ENCODE data around the gene CEND1.

CEND1 gene

DNA sequence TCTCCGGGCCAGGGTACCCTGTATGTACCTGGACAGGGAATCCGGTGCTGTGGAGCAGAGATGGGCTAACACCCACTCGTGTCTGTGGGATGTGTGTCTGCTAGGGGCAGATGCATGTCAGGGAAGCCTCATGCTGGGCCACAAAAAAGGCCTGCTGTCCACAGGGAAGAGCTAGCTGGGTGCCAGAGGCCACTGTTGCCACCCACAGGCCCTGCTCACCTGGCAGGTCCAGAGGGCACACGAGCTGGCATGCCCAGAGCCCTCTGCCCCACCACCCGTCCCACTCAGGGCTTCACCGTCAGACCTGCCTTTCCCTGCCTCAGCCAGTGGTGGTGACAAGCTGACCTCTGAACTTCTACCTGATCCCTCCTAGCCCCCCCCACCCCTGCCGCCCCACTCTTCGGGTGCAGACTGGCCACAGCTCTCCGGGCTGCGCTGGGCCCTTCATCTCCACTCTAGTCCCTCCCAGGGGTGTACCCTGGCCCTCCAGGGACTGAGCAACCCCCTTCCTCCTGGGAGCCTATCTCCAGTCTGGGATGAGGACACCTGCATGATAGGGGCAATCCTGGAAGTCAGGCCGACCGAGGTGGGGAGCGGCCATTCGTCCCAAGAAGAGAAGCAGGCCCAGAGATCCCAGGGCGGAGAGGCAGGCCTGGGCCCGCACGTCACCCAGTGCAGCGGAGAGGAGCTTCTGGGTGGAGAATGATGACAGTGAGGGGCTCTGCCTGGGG, 6.8 kb upstream of the CEND1 start:
- no peak for TF ChIP-seq CTCF (IDR thresholded peaks at IDR 0.05; ENCODE audit: insufficient read depth, missing control alignments)
- no peak for FAIRE-seq

DNA sequence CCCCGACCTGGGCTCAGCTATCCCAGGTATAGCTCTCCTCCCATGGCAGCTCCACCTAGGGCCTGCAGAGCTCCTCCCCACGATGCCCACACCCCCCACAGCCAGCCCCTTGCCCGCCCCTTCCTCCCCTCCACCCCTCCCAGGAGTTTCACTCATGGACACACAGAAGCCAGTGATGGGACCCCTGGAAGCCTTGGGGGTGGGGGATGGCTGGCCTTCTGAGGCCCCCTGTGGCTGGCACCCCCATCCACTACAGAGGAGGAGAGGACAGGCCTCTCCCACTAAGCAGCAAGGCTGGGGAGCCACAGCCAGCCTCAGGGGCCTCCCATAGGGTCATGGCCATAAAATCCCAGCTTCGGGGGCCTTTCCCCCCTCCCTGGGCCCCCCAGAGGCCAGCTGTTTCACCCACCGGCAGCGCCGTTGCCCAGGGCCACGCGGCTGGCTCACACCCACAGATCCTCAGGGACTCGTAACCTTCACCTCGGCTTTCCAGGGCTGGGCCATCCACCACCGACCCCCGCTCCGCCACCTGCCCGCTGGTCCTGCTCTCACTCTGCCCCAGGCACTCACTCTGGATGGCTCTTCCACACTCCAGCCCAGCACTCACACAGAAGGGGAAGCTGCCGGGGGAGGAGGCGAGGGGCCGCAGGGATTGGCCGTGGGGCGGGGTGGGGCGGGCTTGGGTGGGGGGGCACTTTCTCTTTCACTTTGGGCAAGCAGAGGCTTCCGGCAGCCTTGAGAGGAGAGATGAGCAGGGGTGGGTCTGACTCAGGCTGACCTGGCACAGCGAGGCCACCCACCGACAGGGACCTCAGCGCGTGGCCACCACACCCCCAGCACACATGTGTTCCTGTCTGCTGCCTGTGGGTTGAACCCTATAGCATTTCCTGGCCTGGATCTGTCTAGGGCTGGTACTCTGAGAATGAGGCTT, 6.0 kb upstream of the CEND1 start:
- no peak for DNase-seq (ENCODE audit: insufficient read length, low spot score)
- no peak for FAIRE-seq
- no peak for TF ChIP-seq CTCF (IDR thresholded peaks at IDR 0.05; ENCODE audit: insufficient read depth, missing control alignments)

More for the DNA sequence above, 6.8 kb upstream of the CEND1 start:
- no peak for DNase-seq (ENCODE audit: insufficient read length, low spot score)

- no peak for TF ChIP-seq CTCF (IDR thresholded peaks at IDR 0.05; ENCODE audit: insufficient read depth, missing control alignments)
- FAIRE-seq (no peak), DNase-seq (ENCODE audit: insufficient read length, low spot score) (no peak)
Observed at GRCh38 chr11:794766-795633, 5.1 kb upstream of the CEND1 start.

GRCh38 chr11:794013-794765, 4.3 kb upstream of the CEND1 start:
- FAIRE-seq (no peak), DNase-seq (ENCODE audit: insufficient read length, low spot score) (peak; percentile 49)
- no peak for TF ChIP-seq CTCF (IDR thresholded peaks at IDR 0.05; ENCODE audit: insufficient read depth, missing control alignments)

- FAIRE-seq (no peak), DNase-seq (ENCODE audit: insufficient read length, low spot score) (no peak)
- TF ChIP-seq CTCF (IDR thresholded peaks at IDR 0.05; ENCODE audit: insufficient read depth, missing control alignments): no peak
Observed at GRCh38 chr11:793556-793955, 3.7 kb upstream of the CEND1 start.

DNA sequence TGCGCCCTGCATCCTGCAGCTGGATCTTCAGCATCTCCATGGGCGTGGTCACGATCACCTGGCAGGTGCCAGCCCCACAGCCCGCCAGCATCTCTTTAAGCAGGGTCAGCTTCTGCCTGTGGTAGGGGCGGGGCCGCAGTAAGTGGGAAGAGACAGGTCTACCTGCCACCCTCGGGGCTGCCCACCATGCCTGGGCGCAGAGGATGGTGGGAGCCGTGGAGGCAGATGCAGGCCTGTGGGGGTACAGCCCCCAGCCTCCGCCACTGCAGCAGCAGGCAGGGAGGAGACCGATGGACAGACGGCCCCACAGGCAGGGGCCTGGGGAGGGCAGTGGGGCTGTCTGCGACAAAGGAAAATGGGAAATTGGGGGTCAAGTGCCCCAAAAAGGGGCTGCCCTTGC, 3.0 kb upstream of the CEND1 start:
- DNase-seq (ENCODE audit: insufficient read length, low spot score) (no peak), FAIRE-seq (no peak)
- TF ChIP-seq CTCF (IDR thresholded peaks at IDR 0.05; ENCODE audit: insufficient read depth, missing control alignments): no peak
